Amygdala (tissue), 56 donors: ENCODE data around the gene SCP2.
A peak's percentile ranks its signal among the peaks of the same experiment; 100 is the strongest.
"Not testable (repeated sequence)": the region's sequence is repeated elsewhere in the genome, so short reads cannot be mapped to it uniquely, and the experiment has no call there.

Experiments
- DNase-seq, 56 donors: peaks; one replicate each; lab custom pipeline; 2025; lab: John Stamatoyannopoulos, UW

The SCP2 gene

DNA sequence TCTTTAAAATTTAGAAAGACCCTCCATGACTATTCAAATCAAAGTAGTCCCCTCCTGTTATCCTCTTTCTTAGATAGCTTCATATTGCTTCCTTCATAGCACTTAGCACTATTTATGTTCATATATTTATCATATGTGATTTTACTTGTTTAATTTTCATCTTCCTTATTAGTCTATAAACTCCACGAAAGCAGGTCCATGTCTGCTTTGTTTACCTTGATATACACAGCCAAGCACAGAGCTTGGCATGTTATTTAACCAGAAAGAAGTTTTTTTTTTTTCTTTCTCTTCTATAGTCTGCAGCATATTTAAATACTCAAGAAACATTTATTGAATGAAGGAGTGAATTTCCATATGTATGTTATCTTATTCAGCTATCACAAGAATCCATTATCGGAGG lies 36.0 kb downstream of the SCP2 start:
- DNase-seq = no peak

DNA sequence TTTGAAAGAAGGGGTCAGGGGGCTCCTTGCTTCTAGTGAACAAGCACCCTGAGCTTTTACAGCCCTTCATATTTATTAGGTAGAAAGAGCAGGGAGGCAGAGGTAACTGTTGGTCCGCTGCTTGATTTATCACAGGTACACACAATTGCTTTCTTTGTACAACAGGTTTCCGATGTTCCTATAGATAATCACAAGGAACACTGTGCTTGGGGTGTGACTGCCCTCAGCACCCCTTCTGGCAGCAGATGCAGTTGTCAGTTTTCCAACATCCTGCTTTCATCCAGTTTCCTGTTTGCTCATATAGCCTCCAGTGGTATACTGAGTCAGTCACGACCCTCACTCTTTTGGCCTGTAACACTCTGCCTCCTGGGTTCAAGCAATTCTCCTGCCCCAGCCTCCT lies 40.6 kb downstream of the SCP2 start:
- no peak for DNase-seq

- not testable (repeated sequence) for DNase-seq
These were observed 42.2 kb downstream of the SCP2 start for GRCh38 chr1:52969234-52969633.

- no peak for DNase-seq
These were observed 43.1 kb downstream of the SCP2 start for GRCh38 chr1:52970149-52970548.

- DNase-seq = no peak
These were observed 46.8 kb downstream of the SCP2 start for GRCh38 chr1:52973841-52974240.

- DNase-seq = no peak
These were observed 49.3 kb downstream of the SCP2 start for GRCh38 chr1:52976183-52977035.

GRCh38 chr1:52978045-52978444 lies 51.0 kb downstream of the SCP2 start:
- DNase-seq = no peak

DNA sequence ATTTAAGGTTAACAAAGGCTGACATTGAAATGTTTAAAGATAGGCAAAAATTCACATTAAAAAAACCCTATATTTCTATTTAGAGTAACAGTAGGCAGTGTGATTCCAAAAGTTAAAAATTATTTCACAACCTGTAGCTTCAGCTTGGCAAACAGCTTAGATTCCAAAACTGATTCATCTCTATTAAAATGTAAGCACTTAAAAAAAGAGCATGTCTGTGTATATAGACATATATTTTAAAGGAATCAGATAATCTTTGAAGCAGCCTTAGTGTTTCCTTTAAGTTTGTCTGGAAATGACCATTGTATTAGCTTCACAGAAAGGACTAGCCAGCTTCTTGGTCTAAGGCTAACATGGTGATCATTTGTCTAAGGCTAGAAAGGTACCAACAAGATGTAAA lies 65.7 kb downstream of the SCP2 start:
- DNase-seq = not testable (repeated sequence)

- no peak for DNase-seq
These were observed 67.6 kb downstream of the SCP2 start for GRCh38 chr1:52994656-52995055.

DNA sequence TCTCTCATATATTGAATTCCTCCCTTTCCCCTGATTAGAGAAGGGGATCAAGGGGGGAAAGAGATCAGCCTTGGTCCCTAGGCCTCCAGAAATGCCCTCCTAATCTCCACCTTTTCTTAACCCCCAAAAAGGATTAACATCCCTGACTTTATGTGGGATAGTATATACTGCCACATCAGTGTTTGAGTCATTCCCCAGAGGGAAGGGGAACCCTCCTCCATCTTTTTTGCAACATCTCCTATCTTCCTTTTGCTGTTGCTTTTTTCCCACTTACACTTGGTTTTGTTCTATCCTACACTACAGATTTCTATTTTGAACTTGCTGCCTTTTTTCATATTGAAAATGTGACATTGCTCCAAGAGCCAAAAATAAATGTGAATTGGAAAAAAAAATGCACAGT lies 69.6 kb downstream of the SCP2 start:
- DNase-seq = no peak

- no peak for DNase-seq
These were observed 74.1 kb downstream of the SCP2 start for GRCh38 chr1:53001128-53001527.

DNA sequence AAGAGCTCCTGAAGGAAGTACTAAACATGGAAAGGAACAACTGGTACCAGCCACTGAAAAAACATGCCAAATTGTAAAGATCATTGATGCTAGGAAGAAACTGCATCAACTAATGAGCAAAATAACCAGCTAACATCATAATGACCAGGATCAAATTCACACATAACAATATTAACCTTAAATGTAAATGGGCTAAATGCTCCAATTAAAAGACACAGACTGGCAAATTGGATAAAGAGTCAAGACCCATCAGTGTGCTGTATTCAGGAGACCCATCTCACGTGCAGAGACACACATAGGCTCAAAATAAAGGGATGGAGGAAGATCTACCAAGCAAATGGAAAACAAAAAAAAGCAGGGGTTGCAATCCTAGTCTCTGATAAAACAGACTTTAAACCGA lies 79.5 kb downstream of the SCP2 start:
- not testable (repeated sequence) for DNase-seq

GRCh38 chr1:53010247-53010646 lies 83.2 kb downstream of the SCP2 start:
- not testable (repeated sequence) for DNase-seq

DNA sequence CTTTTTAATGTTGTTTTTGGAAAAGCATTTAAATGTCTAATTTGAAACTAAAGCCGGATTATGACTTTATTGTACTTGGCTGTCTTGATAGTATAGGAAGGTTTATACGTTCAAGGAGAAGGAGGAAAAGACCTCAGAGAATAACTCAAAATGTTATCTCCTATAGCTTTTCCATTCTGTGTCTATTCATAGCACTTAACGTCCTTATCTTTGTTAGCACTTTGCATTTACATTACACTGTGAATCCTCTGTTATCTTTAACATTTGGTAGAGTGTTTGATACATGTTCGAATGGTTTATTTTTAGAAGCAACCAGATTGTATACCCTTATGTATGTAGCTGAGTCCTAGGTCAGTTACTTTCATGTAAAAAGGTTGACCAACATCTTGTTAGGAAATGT lies 84.1 kb downstream of the SCP2 start:
- DNase-seq = no peak

DNA sequence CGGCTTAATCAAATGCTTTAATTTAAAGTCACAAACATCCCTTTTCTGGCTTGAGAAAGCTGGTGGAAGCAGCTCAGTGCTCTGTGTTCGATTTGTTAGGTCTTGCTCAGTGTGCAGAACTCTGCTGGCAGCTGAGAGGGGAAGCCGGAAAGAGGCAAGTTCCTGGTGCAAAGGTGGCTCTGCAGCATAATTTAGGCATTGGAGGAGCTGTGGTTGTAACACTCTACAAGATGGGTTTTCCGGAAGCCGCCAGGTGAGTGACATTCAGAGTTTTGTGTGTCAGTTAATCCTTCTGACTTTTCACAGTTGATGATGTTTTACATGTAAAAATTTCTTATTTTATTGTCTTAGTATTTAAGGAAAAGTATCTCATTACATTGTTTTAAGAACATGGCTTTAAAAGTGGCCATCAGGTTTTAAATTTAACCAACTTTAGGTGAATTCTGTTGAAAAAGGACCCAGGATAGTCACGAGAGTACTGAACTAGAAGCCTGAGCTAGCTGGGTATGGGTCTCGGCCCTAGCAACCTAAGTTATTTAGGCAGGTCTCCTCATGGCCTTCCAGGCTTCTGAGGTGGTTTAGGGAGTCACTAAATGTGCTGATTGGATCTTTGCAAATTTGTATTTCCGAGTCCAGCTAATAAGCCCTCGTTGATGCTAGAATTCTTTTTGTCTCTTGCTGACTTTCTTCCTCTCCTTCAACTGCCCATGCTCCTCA lies 87.9 kb downstream of the SCP2 start:
- DNase-seq = peak in 53 of 56 donors; percentile 3 to 77 (median 38)

GRCh38 chr1:53015508-53015860 lies 88.4 kb downstream of the SCP2 start:
- no peak for DNase-seq

GRCh38 chr1:53016705-53017104 lies 89.6 kb downstream of the SCP2 start:
- no peak for DNase-seq

GRCh38 chr1:53020588-53020987 lies 93.5 kb downstream of the SCP2 start:
- no peak for DNase-seq

GRCh38 chr1:53022179-53022578 lies 95.1 kb downstream of the SCP2 start:
- DNase-seq = no peak

DNA sequence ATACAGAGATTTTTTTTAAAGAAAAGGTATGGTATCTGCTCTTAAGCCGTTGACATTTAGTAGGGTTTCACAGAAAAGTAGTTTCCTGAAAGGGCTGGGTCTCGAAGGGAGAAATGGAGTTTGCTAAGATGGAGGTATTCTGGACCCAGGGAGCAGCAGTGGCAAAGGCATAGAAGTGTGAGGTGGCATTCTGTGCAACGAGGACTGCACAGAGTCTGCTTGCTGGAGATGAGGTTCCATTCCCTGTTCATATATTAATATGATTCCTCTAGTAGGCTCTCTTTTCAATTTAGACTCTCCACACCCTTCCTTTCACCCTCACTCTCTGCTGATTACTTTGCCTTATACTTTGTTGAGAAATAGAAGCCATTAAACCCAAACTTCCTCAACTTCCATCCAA lies 96.5 kb downstream of the SCP2 start:
- DNase-seq = no peak

- DNase-seq = no peak
These were observed 97.0 kb downstream of the SCP2 start for GRCh38 chr1:53024117-53024516.
